H9 (cell line): ENCODE data around the gene NEURL4. TPM values are rescaled to one million over a fixed set of nuclear protein-coding genes. Genes with fewer than 3 reads are reported as not detected.

Source experiments
- DNase-seq: peaks from one replicate; pipeline ENCODE4 v3.0.0-alpha.2; 2017
- H2AFZ ChIP-seq: one replicate; pipeline ENCODE4 v1.6.1; 2013; ENCODE audit warnings: mild to moderate bottlenecking, low read length, control low read depth, moderate library complexity
- H2AK5ac ChIP-seq: 2 replicates; pipeline ENCODE4 v1.6.1; 2013; ENCODE audit warnings: low read length, control low read depth, mixed read lengths; ENCODE audit not compliant: insufficient read length
- H2BK120ac ChIP-seq: one replicate; pipeline ENCODE4 v1.6.1; 2013; ENCODE audit warnings: low read depth, mild to moderate bottlenecking, low read length, control low read depth, inconsistent platforms; ENCODE audit not compliant: poor library complexity, severe bottlenecking
- H2BK12ac ChIP-seq: 2 replicates; pipeline ENCODE4 v1.6.1; 2013; ENCODE audit warnings: low read length, control low read depth, mixed read lengths, low read depth; ENCODE audit not compliant: insufficient read length
- H2BK15ac ChIP-seq: 2 replicates; pipeline ENCODE4 v1.6.1; 2013; ENCODE audit warnings: low read depth, low read length, control low read depth
- H2BK20ac ChIP-seq: one replicate; pipeline ENCODE4 v1.6.1; 2013; ENCODE audit warnings: low read depth, mild to moderate bottlenecking, low read length, control low read depth, inconsistent platforms; ENCODE audit not compliant: poor library complexity, severe bottlenecking
- H2BK5ac ChIP-seq: 2 replicates; pipeline ENCODE4 v1.6.1; 2013; ENCODE audit warnings: low read length, control low read depth, mixed read lengths; ENCODE audit not compliant: insufficient read length
- H3K14ac ChIP-seq: 2 replicates; pipeline ENCODE4 v1.6.1; 2013; ENCODE audit warnings: low read length, control low read depth; ENCODE audit not compliant: insufficient read depth
- H3K18ac ChIP-seq: 2 replicates; pipeline ENCODE4 v1.6.1; 2013; ENCODE audit warnings: low read depth, mild to moderate bottlenecking, mixed read lengths, low read length, control low read depth; ENCODE audit not compliant: insufficient read length
- H3K23ac ChIP-seq: 2 replicates; pipeline ENCODE4 v1.6.1; 2013; ENCODE audit warnings: low read length, control low read depth, mixed read lengths, low read depth; ENCODE audit not compliant: insufficient read length
- H3K23me2 ChIP-seq: 2 replicates; pipeline ENCODE4 v1.6.1; 2013; ENCODE audit warnings: low read depth, mild to moderate bottlenecking, mixed read lengths, low read length, control low read depth; ENCODE audit not compliant: insufficient read length, poor library complexity, severe bottlenecking
- H3K27ac ChIP-seq: 2 replicates; pipeline ENCODE4 v1.5.1; 2013; ENCODE audit warnings: low read length, control low read depth, mixed read lengths, low read depth; ENCODE audit not compliant: insufficient read length
- H3K27me3 ChIP-seq: 2 replicates; pipeline ENCODE4 v1.6.1; 2013; ENCODE audit warnings: low read length, control low read depth, inconsistent platforms; ENCODE audit not compliant: insufficient read depth
- H3K4ac ChIP-seq: 2 replicates; pipeline ENCODE4 v1.6.1; 2013; ENCODE audit warnings: low read depth, mild to moderate bottlenecking, control low read depth, inconsistent platforms, low read length, moderate library complexity
- H3K4me1 ChIP-seq: 2 replicates; pipeline ENCODE4 v1.6.1; 2013; ENCODE audit warnings: low read length, control low read depth, inconsistent platforms; ENCODE audit not compliant: insufficient read depth
- H3K4me2 ChIP-seq: 2 replicates; pipeline ENCODE4 v1.6.1; 2013; ENCODE audit warnings: low read length, control low read depth, mixed read lengths; ENCODE audit not compliant: insufficient read length, insufficient read depth
- H3K56ac ChIP-seq: 2 replicates; pipeline ENCODE4 v1.6.1; 2013; ENCODE audit warnings: low read depth, mild to moderate bottlenecking, mixed read lengths, low read length, control low read depth; ENCODE audit not compliant: insufficient read length
- H3K79me1 ChIP-seq: 2 replicates; pipeline ENCODE4 v1.6.1; 2013; ENCODE audit warnings: low read depth, mild to moderate bottlenecking, moderate library complexity, low read length, control low read depth, inconsistent platforms; ENCODE audit not compliant: insufficient read depth, poor library complexity, severe bottlenecking
- H3K79me2 ChIP-seq: 2 replicates; pipeline ENCODE4 v1.6.1; 2013; ENCODE audit warnings: low read length, control low read depth, inconsistent platforms; ENCODE audit not compliant: insufficient read depth
- H3K9ac ChIP-seq: 2 replicates; pipeline ENCODE4 v1.6.1; 2013; ENCODE audit warnings: low read length, control low read depth, mixed read lengths; ENCODE audit not compliant: insufficient read length; ENCODE audit errors: extremely low read depth
- H3K9me3 ChIP-seq: one replicate; pipeline ENCODE4 v1.6.1; 2013; ENCODE audit warnings: low read depth, low read length, inconsistent platforms; ENCODE audit not compliant: control insufficient read depth
- H3T11ph ChIP-seq: one replicate; pipeline ENCODE4 v1.6.1; 2013; ENCODE audit warnings: mild to moderate bottlenecking, low read length, control low read depth, inconsistent platforms
- H4K20me1 ChIP-seq: one replicate; pipeline ENCODE4 v1.6.1; 2013; ENCODE audit not compliant: control insufficient read depth, insufficient read length, insufficient read depth
- H4K5ac ChIP-seq: 2 replicates; pipeline ENCODE4 v1.6.1; 2013; ENCODE audit warnings: low read depth, mild to moderate bottlenecking, mixed read lengths, low read length, control low read depth; ENCODE audit not compliant: insufficient read length
- H4K8ac ChIP-seq: replicated peaks from 2 replicates; pipeline ENCODE4 v1.6.1; 2013; ENCODE audit warnings: low read length, control low read depth, mixed read lengths, low read depth; ENCODE audit not compliant: insufficient read length
- H4K91ac ChIP-seq: 2 replicates; pipeline ENCODE4 v1.6.1; 2013; ENCODE audit warnings: low read depth, mild to moderate bottlenecking, moderate library complexity, mixed read lengths, low read length, control low read depth; ENCODE audit not compliant: insufficient read length
- H3K27ac Mint-ChIP-seq, 3 experiments: 2 replicates in 2 of 3; 3 replicates in 1 of 3; pipeline ENCODE4 v1.8.0; 2020 to 2021; ENCODE audit warnings: mixed read lengths in 3 of 3, mild to moderate bottlenecking in 1 of 3, moderate library complexity in 1 of 3
- H3K27me3 Mint-ChIP-seq: 2 replicates; pipeline ENCODE4 v1.8.0; 2021; ENCODE audit warnings: low read depth, mild to moderate bottlenecking, moderate library complexity, mixed read lengths
- H3K36me3 Mint-ChIP-seq, 3 experiments: 2 replicates in 2 of 3; 3 replicates in 1 of 3; pipeline ENCODE4 v1.8.0; 2020 to 2021; ENCODE audit warnings: low read depth in 3 of 3, mixed read lengths in 3 of 3; ENCODE audit not compliant: insufficient read depth in 1 of 3
- H3K4me1 Mint-ChIP-seq, 2 experiments: 2 replicates each; pipeline ENCODE4 v1.8.0; 2020; ENCODE audit warnings: mixed read lengths in 2 of 2
- H3K4me3 Mint-ChIP-seq, 2 experiments: 2 replicates in 1 of 2; 3 replicates in 1 of 2; pipeline ENCODE4 v1.8.0; 2020 to 2021; ENCODE audit warnings: mild to moderate bottlenecking in 2 of 2, mixed read lengths in 2 of 2, moderate library complexity in 1 of 2
- H3K9me3 Mint-ChIP-seq, 2 experiments: 2 replicates in 1 of 2; 3 replicates in 1 of 2; pipeline ENCODE4 v1.8.0; 2020; ENCODE audit warnings: mild to moderate bottlenecking in 2 of 2, mixed read lengths in 2 of 2, moderate library complexity in 1 of 2
- CTCF ChIP-seq: fragments of 200-600 bp; sonication (generic); conservative IDR thresholded peaks from 3 replicates; pipeline ENCODE4 v1.8.0; 2021; ENCODE audit warnings: antibody characterized with exemption, mild to moderate bottlenecking
- WGBS: extraction: QIAGEN DNeasy Blood & Tissue Kit; methylation state at CpG from one replicate; pipeline ENCODE4 v1.1.7; 2013; ENCODE audit warnings: missing lambda C conversion rate, low lambda C conversion rate, mixed read lengths; ENCODE audit not compliant: insufficient read length; ENCODE audit errors: extremely low coverage; 5-methylcytosine and 5-hydroxymethylcytosine counted together
- total RNA-seq: library from RNA; stranded (reverse); gene quantifications from 2 replicates; pipeline ENCODE4 v1.2.1, GENCODE V29; 2021

Gene NEURL4
- total RNA-seq, 1 experiment from 2014 or later: 54.8 TPM

- Histone ChIP-seq H3K18ac (no peak overlapping the region), H3T11ph (no peak overlapping the region), H3K23me2 (peaks cover 12% of the 10 kb centered on the region), H3K23ac (no peak overlapping the region), H3K9ac (no peak overlapping the region), H3K4ac (no peak overlapping the region), H3K14ac (no peak overlapping the region), H3K79me1 (no peaks in the 10 kb centered on the region), H3K79me2 (no peaks in the 10 kb centered on the region; the same call in 1 of the 2 replicates), H4K20me1 (no peaks in the 10 kb centered on the region), H2BK120ac (no peak overlapping the region), H2AFZ (no peak overlapping the region), H4K91ac (no peak overlapping the region), H3K56ac (no peak overlapping the region), H3K4me1 (0 out of 2 replicates have a peak, but pooled peaks cover 2% of the 10 kb centered on the region), H2BK15ac (no peak overlapping the region), H3K27ac (no peak overlapping the region), H3K4me2 (peak overlapping the region; percentile 50), H2BK5ac (no peak overlapping the region), H2BK20ac (no peak overlapping the region), H4K5ac (no peak overlapping the region), H2AK5ac (no peak overlapping the region), H3K9me3 (no peaks in the 10 kb centered on the region), H3K27me3 (no peaks in the 10 kb centered on the region), H4K8ac (no peak overlapping the region), H2BK12ac (no peak overlapping the region)
- H3K9me3 Mint-ChIP-seq: no peaks in the 10 kb centered on the region
- TF ChIP-seq CTCF: peak; percentile 70; the same call in 2 of the 3 replicates
- DNase-seq: no peak
- no CpG with 5 or more reads among the region's 10 CpGs for whole genome bisulfite sequencing
- H3K27me3 Mint-ChIP-seq: peaks cover 8% of the 10 kb centered on the region
- H3K36me3 Mint-ChIP-seq: no peaks in the 10 kb centered on the region; a peak in 1 of 7 replicates
- peak overlapping the region in 1 of 3 experiments; percentile 51; a peak in 1 of 7 replicates for H3K27ac Mint-ChIP-seq
- H3K4me3 Mint-ChIP-seq: peak overlapping the region; percentile 72 to 83
- peaks cover 29 to 38% of the 10 kb centered on the region in 2 experiments for H3K4me1 Mint-ChIP-seq
These were observed 23.4 kb upstream of the NEURL4 start for GRCh38 chr17:7352503-7352889.
